Endothelial cell of hepatic sinusoid (primary cell): ENCODE measurements around the gene ALS2CL.
"Not testable (repeated sequence)": the region's sequence is repeated elsewhere in the genome, so short reads cannot be mapped to it uniquely, and the experiment has no call there.

ENCODE experiments used
- in situ Hi-C: cut with HindIII; loops from 2 replicates; pipeline ENCODE4 v1.10.0; 2017; ENCODE audit warnings: low sequenced_read_pairs

The ALS2CL gene

GRCh38 chr3:46693038-46693891 lies at the start of gene ALS2CL:
Gene ALS2CL, minus strand, starts transcription at chr3:46693679. Its CDS starts 4,239 bp downstream, at chr3:46689440.
- in situ Hi-C loops, result no loop called here

GRCh38 chr3:46742992-46743585 lies 49.6 kb upstream of the ALS2CL start:
- in situ Hi-C loops, result no loop called here

- in situ Hi-C loops, result not testable (repeated sequence)
Measured at GRCh38 chr3:46739565-46739964, 46.1 kb upstream of the ALS2CL start.

- in situ Hi-C loops, result no loop called here
Measured at GRCh38 chr3:46737329-46737731, 43.9 kb upstream of the ALS2CL start.

GRCh38 chr3:46736006-46736872 lies 42.8 kb upstream of the ALS2CL start:
- in situ Hi-C loops, result no loop called here

- in situ Hi-C loops, result no loop called here
Measured at GRCh38 chr3:46734773-46735172, 41.3 kb upstream of the ALS2CL start.

- in situ Hi-C loops, result no loop called here
Measured at GRCh38 chr3:46733026-46733800, 39.7 kb upstream of the ALS2CL start.

- in situ Hi-C loops, result no loop called here
Measured at GRCh38 chr3:46731795-46732194, 38.3 kb upstream of the ALS2CL start.

- in situ Hi-C loops, result no loop called here
Measured at GRCh38 chr3:46730819-46731218, 37.3 kb upstream of the ALS2CL start.

GRCh38 chr3:46729038-46729437 lies 35.6 kb upstream of the ALS2CL start:
- in situ Hi-C loops, result no loop called here

- in situ Hi-C loops, result no loop called here
Measured at GRCh38 chr3:46725621-46726314, 32.3 kb upstream of the ALS2CL start.

- in situ Hi-C loops, result no loop called here
Measured at GRCh38 chr3:46724424-46724823, 30.9 kb upstream of the ALS2CL start.

GRCh38 chr3:46722443-46722842 lies 29.0 kb upstream of the ALS2CL start:
- in situ Hi-C loops, result no loop called here

GRCh38 chr3:46721009-46721408 lies 27.5 kb upstream of the ALS2CL start:
- in situ Hi-C loops, result no loop called here

GRCh38 chr3:46719735-46720271 lies 26.3 kb upstream of the ALS2CL start:
- in situ Hi-C loops, result no loop called here

GRCh38 chr3:46719044-46719565 lies 25.6 kb upstream of the ALS2CL start:
- in situ Hi-C loops, result no loop called here

- in situ Hi-C loops, result no loop called here
Measured at GRCh38 chr3:46717447-46718231, 24.2 kb upstream of the ALS2CL start, which contains the start of gene PRSS50. Gene PRSS50, minus strand, starts transcription at chr3:46717869. Its CDS starts 45 bp downstream, at chr3:46717824.
